Measurements from ENCODE around the gene AGO3.

GRCh38 chr1:35894183-35894582 lies 36.7 kb upstream of the AGO3 start:
- no peak for TF ChIP-seq POLR2AphosphoS5 (IDR thresholded peaks at IDR 0.05)
- no peak for TF ChIP-seq CTCF (IDR thresholded peaks at IDR 0.05)
